22Rv1 (cell line): Measurements from ENCODE around the gene LUZP1.

ENCODE experiments used
- CTCF ChIP-seq: fragments of 450-650 bp; IDR thresholded peaks from 2 replicates; pipeline ENCODE4 v1.5.1; 2017; ENCODE audit warnings: mild to moderate bottlenecking
- ZFX ChIP-seq: fragments of 450-650 bp; IDR thresholded peaks from 2 replicates; pipeline ENCODE4 v1.6.1; 2017; ENCODE audit warnings: antibody characterized with exemption, borderline replicate concordance

DNA sequence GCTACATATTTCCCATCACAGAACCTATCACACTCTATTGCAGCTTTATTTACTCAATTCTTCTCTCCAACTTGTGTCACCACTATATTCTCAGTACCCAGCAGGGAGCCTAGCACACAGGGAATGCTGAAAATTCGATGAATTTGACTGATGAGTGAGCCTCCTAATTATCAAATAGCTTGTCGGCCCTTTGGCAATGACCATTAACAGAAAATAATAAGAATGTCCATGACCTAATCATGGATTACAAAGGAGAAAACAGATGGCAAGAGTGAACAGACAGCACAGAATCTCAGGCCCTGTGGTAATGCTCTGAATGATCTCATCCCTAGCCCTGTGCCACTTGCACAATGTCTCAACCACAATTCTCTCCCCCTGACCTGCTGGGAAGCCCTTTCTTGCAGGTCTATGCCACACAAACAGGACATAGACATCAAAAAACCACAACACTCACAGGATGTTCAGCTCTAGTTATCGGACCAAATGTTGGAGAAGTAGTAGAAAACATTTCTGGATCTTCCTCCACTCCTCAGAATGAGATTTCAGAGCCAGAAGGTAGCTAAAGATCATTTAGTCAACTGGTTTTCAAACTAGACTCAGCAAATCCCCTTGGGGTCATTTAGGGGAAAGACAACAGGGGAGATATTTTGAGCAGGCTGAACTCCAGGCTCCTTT lies 68.4 kb downstream of the LUZP1 start:
- no peak for TF ChIP-seq CTCF
- no peak for TF ChIP-seq ZFX
